Endothelial cell of umbilical vein (primary cell): ENCODE results near the gene FBXO33. TPM values are rescaled to one million over a fixed set of nuclear protein-coding genes. Genes with fewer than 3 reads are reported as not detected.

Experiments used
- BruUV-seq: library from RNA; stranded (reverse); fragments of 400-500 nt; replicated peaks from 2 replicates; lab custom pipeline; 2021; lab: Mats Ljungman, UMichigan
- CTCF ChIA-PET: fragments of 300-600, 350-600 bp; sonication (Branson Sonifier 250); formaldehyde crosslinking; loops from one replicate; lab custom pipeline; 2021; ENCODE audit warnings: antibody characterized with exemption, inconsistent platforms; lab: Charles Lee
- POLR2A ChIA-PET: fragments of 300-600, 350-600 bp; sonication (Branson Sonifier 250); formaldehyde crosslinking; loops from one replicate; lab custom pipeline; 2021; ENCODE audit warnings: antibody characterized with exemption, inconsistent platforms; lab: Charles Lee
- DNase-seq: peaks from one replicate; pipeline ENCODE4 v3.0.0-alpha.2; 2011; ENCODE audit warnings: low read depth, low spot score
- FAIRE-seq: peaks from 2 replicates; lab custom pipeline; 2011; peaks lifted over from hg19 to GRCh38; lab: Jason Lieb, UNC
- H2AFZ ChIP-seq: 2 replicates; pipeline ENCODE4 v1.6.0; 2012; ENCODE audit warnings: low read depth, low read length, control low read depth, inconsistent platforms
- H3K27ac ChIP-seq: 2 replicates; pipeline ENCODE4 v1.5.1; 2011; ENCODE audit warnings: low read depth, mild to moderate bottlenecking, control low read depth, low read length, moderate library complexity; ENCODE audit not compliant: insufficient read depth
- H3K27me3 ChIP-seq, 2 experiments: 2 replicates each; pipeline versions ENCODE4 v1.6.0 to v1.6.1; 2011; ENCODE audit warnings: low read length in 2 of 2, mixed read lengths in 1 of 2; ENCODE audit not compliant: control insufficient read depth in 2 of 2, insufficient read depth in 2 of 2
- H3K36me3 ChIP-seq, 2 experiments: 2 replicates in 1 of 2; 3 replicates in 1 of 2; pipeline ENCODE4 v1.5.1; 2011; ENCODE audit warnings: low read length in 2 of 2, mild to moderate bottlenecking in 1 of 2, moderate library complexity in 1 of 2; ENCODE audit not compliant: control insufficient read depth in 2 of 2, insufficient read depth in 2 of 2; ENCODE audit errors: extremely low read depth in 1 of 2
- H3K4me1 ChIP-seq: 3 replicates; pipeline ENCODE4 v1.5.1; 2011; ENCODE audit warnings: mild to moderate bottlenecking, low read length; ENCODE audit not compliant: control insufficient read depth, insufficient read depth; ENCODE audit errors: extremely low read depth
- H3K4me2 ChIP-seq: 2 replicates; pipeline ENCODE4 v1.6.1; 2011; ENCODE audit warnings: low read length, control low read depth, mixed read lengths; ENCODE audit not compliant: insufficient read depth
- H3K4me3 ChIP-seq, 3 experiments: fragments of 200-600 bp in 1 of 3; sonication (generic), shearing (Covaris generic) in 1 of 3; replicated peaks in 1 of 3; 2 replicates each; pipeline ENCODE4 v1.5.1; 2011 to 2016; ENCODE audit warnings: control low read depth in 3 of 3, low read length in 3 of 3, mild to moderate bottlenecking in 2 of 3, inconsistent platforms in 1 of 3, low read depth in 1 of 3, moderate library complexity in 1 of 3; ENCODE audit not compliant: insufficient read depth in 1 of 3
- H3K79me2 ChIP-seq: 2 replicates; pipeline ENCODE4 v1.6.0; 2012; ENCODE audit warnings: low read length, inconsistent platforms; ENCODE audit not compliant: control insufficient read depth, insufficient read depth
- H3K9ac ChIP-seq: replicated peaks from 2 replicates; pipeline ENCODE3; 2011; ENCODE audit warnings: low read length, control low read depth; ENCODE audit not compliant: insufficient read depth; ENCODE audit errors: extremely low read depth
- H3K9me1 ChIP-seq: replicated peaks from 3 replicates; pipeline ENCODE4 v1.6.0; 2011; ENCODE audit warnings: mild to moderate bottlenecking, low read length; ENCODE audit not compliant: control insufficient read depth, insufficient read depth; ENCODE audit errors: extremely low read depth
- H3K9me3 ChIP-seq: replicated peaks from 2 replicates; pipeline ENCODE4 v1.5.1; 2012; ENCODE audit warnings: low read length, inconsistent platforms; ENCODE audit not compliant: control insufficient read depth, insufficient read depth
- H4K20me1 ChIP-seq: replicated peaks from 2 replicates; pipeline ENCODE3; 2011; ENCODE audit warnings: mild to moderate bottlenecking, low read length; ENCODE audit not compliant: control insufficient read depth, insufficient read depth; ENCODE audit errors: extremely low read depth
- CTCF ChIP-seq, 2 donors: IDR thresholded peaks; 1 replicate in 1 of 2; 2 replicates in 1 of 2; pipeline ENCODE4 v1.5.1; 2011; ENCODE audit warnings: low read length in 2 of 2, mild to moderate bottlenecking in 2 of 2, moderate library complexity in 2 of 2, control low read depth in 1 of 2, inconsistent platforms in 1 of 2, low read depth in 1 of 2; ENCODE audit not compliant: insufficient read depth in 1 of 2; ENCODE audit errors: extremely low read depth in 1 of 2
- EZH2 ChIP-seq: IDR thresholded peaks from 2 replicates; pipeline ENCODE4 v1.6.1; 2012; ENCODE audit warnings: borderline replicate concordance, low read depth, mild to moderate bottlenecking, moderate library complexity, low read length, inconsistent platforms; ENCODE audit not compliant: severe bottlenecking
- FOS ChIP-seq: IDR thresholded peaks from 2 replicates; pipeline ENCODE4 v1.6.1; 2011; ENCODE audit warnings: mild to moderate bottlenecking, low read length, moderate library complexity, borderline replicate concordance; ENCODE audit not compliant: insufficient read depth
- GATA2 ChIP-seq: IDR thresholded peaks from 2 replicates; pipeline ENCODE4 v1.7.0; 2011; ENCODE audit warnings: low read depth, mild to moderate bottlenecking, moderate library complexity, mixed read lengths, low read length; ENCODE audit not compliant: insufficient read length, insufficient read depth
- JUN ChIP-seq: IDR thresholded peaks from 2 replicates; pipeline ENCODE4 v1.6.1; 2011; ENCODE audit warnings: borderline replicate concordance, low read depth; ENCODE audit not compliant: insufficient read length, insufficient read depth
- MAX ChIP-seq: IDR thresholded peaks from 2 replicates; pipeline ENCODE4 v1.6.1; 2011; ENCODE audit not compliant: insufficient read depth, insufficient read length
- MYC ChIP-seq: IDR thresholded peaks from one replicate; pipeline ENCODE4 v1.6.1; 2011; ENCODE audit warnings: mild to moderate bottlenecking, low read depth, low read length
- POLR2A ChIP-seq: IDR thresholded peaks from 2 replicates; pipeline ENCODE4 v1.6.1; 2012; ENCODE audit warnings: low read depth, mild to moderate bottlenecking, control low read depth, low read length
- POLR2AphosphoS5 ChIP-seq: IDR thresholded peaks from 2 replicates; pipeline ENCODE4 v1.6.1; 2012; ENCODE audit warnings: low read depth, mild to moderate bottlenecking, control low read depth, low read length, moderate library complexity; ENCODE audit not compliant: insufficient read depth
- dilution Hi-C: fragments of 300-500 bp; cut with MboI; formaldehyde crosslinking; loops from one replicate; pipeline ENCODE4 v1.15.0; 2019; ENCODE audit warnings: low sequenced_read_pairs; ENCODE audit not compliant: extremely low pct_ligation_motif_present
- intact Hi-C: fragments of 100-400 bp; cut with micrococcal nuclease; formaldehyde crosslinking; loops from one replicate; pipeline ENCODE4 v1.10.0; 2022
- polyA plus RNA-seq, 4 experiments: library from polyadenylated mRNA; depleted of rRNA in 3 of 4; stranded (reverse) in 3 of 4; unstranded in 1 of 4; fragments of >200 nt; gene quantifications; 2 replicates each; pipeline versions ENCODE4 v1.2.1 to v1.2.3, GENCODE V29; 2011 to 2012; ENCODE audit warnings: missing spikeins in 1 of 4
- total RNA-seq: library from RNA; stranded (reverse); gene quantifications from 2 replicates; pipeline ENCODE4 v1.2.3, GENCODE V29; 2021

The FBXO33 gene
- total and polyA plus RNA-seq, 2 donors (not counting 3 experiments of a cell fraction or from before 2014, with no cell fraction given), result 4.2 to 5.0 TPM

GRCh38 chr14:39435241-39435640 lies 3.0 kb upstream of the FBXO33 start:
- Histone ChIP-seq H3K79me2 (peaks cover 12% of the 10 kb centered on the region), H3K9ac (no peak overlapping the region), H3K36me3 (no peaks in the 10 kb centered on the region), H3K9me1 (no peaks in the 10 kb centered on the region), H3K4me3 (no peak overlapping the region), H3K27ac (no peak overlapping the region), H2AFZ (no peak overlapping the region), H3K9me3 (no peaks in the 10 kb centered on the region), H4K20me1 (no peaks in the 10 kb centered on the region), H3K27me3 (peaks cover 0 to 3% of the 10 kb centered on the region in 2 experiments), H3K4me1 (peaks cover 16% of the 10 kb centered on the region), H3K4me2 (no peak overlapping the region)
- dilution Hi-C loops, result no loop called here
- intact Hi-C loops, result no loop called here
- FAIRE-seq (no peak), DNase-seq (no peak)
- BruUV-seq, result no TSS peak
- CTCF ChIA-PET, result no interaction called here
- no peak for TF ChIP-seq MAX
- no peak for TF ChIP-seq GATA2
- TF ChIP-seq POLR2A, result no peak
- no peak for TF ChIP-seq EZH2
- TF ChIP-seq CTCF (IDR thresholded peaks at IDR 0.05; ENCODE audit: extremely low read depth in 1 of 2, insufficient read depth in 1 of 2, low read depth in 1 of 2, low read length in 2 of 2), result no peak
- TF ChIP-seq POLR2AphosphoS5, result no peak
- no peak for TF ChIP-seq JUN
- no peak for TF ChIP-seq FOS
- TF ChIP-seq MYC, result no peak
- POLR2A ChIA-PET, result no interaction called here
